ENCODE data around the gene MCEE.

Gene MCEE

DNA sequence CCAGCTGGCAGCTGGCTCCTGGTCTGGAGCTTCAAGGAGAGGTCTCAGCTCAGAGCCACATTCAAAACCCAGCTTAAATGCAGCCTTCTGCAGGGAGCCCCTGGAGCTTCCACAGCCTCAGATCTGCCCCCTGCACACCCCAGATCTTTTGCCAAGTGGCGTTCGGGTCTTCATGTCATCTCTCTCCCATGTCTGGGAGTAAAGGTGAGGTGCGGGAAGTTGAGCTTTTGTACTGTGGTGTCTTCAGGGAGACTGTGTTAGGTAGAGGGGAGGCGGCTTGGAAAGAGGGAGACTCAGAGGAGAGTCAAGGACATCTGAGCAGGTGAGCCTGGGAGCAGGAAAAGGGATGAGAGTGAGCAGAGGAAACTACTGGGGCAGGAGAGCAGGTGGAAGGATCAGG lies 25.8 kb upstream of the MCEE start:
- no peak for TF ChIP-seq CTCF (IDR thresholded peaks at IDR 0.05; ENCODE audit: low read length, missing control alignments)
- DNase-seq (ENCODE audit: low read depth), result no peak
- H3K4me3 ChIP-seq (replicated peaks; ENCODE audit: low read depth, low read length), result no peak overlapping the region

DNA sequence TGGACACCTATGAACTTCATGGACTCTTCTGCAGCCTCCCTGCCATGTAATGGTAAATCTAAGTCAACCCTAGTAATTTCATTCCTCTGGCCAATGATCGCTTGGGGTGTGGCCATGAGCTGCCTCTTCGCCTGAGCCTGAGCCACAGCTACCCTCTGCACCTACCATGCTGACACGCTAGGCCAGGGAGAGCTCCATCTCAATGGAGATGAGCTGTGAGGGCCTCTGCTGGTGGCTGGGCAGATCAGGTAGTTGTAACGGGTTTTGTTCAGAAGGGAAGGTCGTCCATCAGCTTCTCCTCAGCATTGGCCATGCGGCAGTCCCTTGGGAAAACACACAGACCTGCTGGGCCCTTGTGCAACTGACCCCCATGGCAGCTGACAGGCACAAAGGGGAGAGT lies 24.8 kb upstream of the MCEE start:
- no peak for DNase-seq (ENCODE audit: low read depth)
- no peak overlapping the region for H3K4me3 ChIP-seq (replicated peaks; ENCODE audit: low read depth, low read length)
- peak; percentile 10 for TF ChIP-seq CTCF (IDR thresholded peaks at IDR 0.05; ENCODE audit: low read length, missing control alignments)

GRCh38 chr2:71154279-71154678 lies 24.2 kb upstream of the MCEE start:
- no peak overlapping the region for H3K4me3 ChIP-seq (replicated peaks; ENCODE audit: low read depth, low read length)
- no peak for TF ChIP-seq CTCF (IDR thresholded peaks at IDR 0.05; ENCODE audit: low read length, missing control alignments)

GRCh38 chr2:71153585-71154224 lies 23.7 kb upstream of the MCEE start:
- no peak for TF ChIP-seq CTCF (IDR thresholded peaks at IDR 0.05; ENCODE audit: low read length, missing control alignments)
- no peak for DNase-seq (ENCODE audit: low read depth)
- H3K4me3 ChIP-seq (replicated peaks; ENCODE audit: low read depth, low read length), result no peak overlapping the region

More at GRCh38 chr2:71154279-71154678, 24.2 kb upstream of the MCEE start:
- DNase-seq (ENCODE audit: low read depth), result no peak

DNA sequence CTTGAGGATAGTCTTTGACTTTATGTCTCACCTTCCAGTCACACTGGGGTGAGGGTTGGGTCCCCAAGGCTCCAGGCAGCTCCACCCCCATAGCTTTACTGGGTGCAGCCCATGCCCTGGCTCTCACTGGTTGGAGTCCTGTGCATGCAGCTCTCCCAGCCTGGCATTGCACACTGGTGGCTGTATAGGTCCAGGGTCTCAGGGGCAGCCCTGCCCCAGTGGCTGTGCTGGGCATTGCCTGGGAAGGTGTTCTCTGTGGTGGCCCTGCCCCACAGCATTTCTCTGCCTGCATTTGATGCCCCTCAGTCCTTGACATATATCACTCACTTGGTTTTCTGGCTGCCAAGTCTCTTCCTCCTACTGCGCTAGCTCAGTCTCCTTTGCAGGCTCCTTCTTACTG lies 21.6 kb upstream of the MCEE start:
- no peak for TF ChIP-seq CTCF (IDR thresholded peaks at IDR 0.05; ENCODE audit: low read length, missing control alignments)
- no peak overlapping the region for H3K4me3 ChIP-seq (replicated peaks; ENCODE audit: low read depth, low read length)
- no peak for DNase-seq (ENCODE audit: low read depth)

DNA sequence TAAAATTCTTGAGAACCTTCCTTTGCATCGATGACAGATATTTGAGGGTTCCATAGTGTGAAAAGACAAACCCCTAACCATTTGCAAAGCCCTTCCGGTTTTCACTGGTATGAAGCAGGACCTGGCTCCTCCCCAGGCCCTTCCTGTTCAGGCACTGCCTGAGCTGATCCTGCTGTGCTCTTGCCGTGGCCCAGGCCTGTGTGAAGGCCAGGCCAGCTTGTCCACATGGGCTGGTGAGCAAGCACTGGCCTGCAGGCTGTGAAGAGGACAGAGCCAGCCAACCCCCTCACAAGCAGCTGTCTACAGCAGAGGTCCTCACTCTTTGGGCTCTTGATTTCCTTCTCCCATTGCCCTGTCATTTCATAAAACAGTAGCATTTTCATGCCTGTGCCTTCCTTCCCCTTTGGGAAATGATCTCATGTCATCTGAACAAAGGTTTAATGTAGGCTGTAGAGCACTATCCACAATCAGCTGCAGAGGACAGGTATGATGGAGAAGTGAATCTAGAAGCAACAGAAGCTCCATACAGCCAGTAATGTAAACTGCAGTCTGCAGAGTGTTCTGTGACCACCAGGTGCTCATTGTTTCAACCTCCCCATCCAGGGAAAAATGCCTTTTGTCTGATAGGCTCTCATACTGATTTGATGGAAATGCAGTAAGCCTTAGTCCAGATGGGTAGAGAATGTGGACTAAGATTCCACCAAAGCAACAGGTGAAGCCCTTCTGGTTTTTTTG lies 20.2 kb upstream of the MCEE start:
- no peak overlapping the region for H3K4me3 ChIP-seq (replicated peaks; ENCODE audit: low read depth, low read length)
- TF ChIP-seq CTCF (IDR thresholded peaks at IDR 0.05; ENCODE audit: low read length, missing control alignments), result no peak
- DNase-seq (ENCODE audit: low read depth), result no peak
